GM21423 (cell line): ENCODE measurements around the gene FNBP1.

ENCODE experiments used
- ATAC-seq: cut with Tn5 transposase; IDR thresholded peaks from one replicate; pipeline ENCODE4 v1.9.1; 2021; ENCODE audit warnings: mild to moderate bottlenecking, moderate library complexity; ENCODE audit not compliant: unreplicated experiment

The FNBP1 gene

DNA sequence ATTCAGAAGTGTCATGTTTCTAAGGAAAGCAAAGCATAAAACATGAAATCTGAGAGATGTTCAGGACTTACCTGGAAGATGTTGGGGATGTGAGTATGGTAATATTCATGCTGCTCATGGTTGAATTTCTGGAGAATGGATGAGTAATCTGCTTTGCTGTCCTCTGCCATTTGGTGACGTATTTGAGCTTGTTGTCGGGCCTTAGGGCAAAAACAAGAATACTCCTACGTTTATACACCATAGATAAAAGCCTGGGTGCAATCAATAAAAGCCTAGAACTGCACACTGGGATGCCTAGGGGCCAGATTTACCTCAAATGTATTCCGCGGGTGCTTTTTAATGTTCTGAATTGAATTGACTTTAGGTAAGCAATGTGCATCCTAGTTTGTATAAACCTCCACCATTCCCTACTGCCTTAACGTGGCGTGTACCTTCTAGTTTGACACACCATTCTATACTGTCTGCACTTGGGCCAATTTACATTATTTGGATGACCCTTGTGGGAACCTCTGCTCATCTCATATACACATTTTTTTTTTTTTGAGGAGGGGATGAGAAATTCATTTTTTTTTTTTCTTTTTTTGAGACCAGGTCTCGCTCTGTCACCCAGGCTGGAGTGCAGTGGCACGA is 113.4 kb downstream of the FNBP1 start:
- no peak for ATAC-seq

DNA sequence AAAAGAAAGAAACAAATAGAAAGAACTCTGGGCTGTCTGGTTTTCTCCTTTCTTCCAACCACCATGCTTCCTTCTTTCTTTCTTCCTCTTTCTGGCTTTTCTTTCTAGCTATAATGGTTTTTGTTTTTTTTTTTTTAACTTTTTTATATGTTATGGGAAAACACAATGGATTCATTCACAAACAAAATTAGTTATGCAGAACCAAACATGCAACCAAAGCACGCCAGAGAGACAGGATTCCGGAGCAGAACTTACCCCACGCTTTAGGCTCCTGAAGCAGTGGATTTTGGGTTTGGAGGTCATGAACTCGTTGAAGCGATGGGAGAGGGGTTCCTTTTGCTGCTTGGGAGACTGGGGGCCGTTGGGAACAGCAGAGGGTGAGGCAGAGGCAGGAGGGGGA is 119.4 kb downstream of the FNBP1 start:
- no peak for ATAC-seq

DNA sequence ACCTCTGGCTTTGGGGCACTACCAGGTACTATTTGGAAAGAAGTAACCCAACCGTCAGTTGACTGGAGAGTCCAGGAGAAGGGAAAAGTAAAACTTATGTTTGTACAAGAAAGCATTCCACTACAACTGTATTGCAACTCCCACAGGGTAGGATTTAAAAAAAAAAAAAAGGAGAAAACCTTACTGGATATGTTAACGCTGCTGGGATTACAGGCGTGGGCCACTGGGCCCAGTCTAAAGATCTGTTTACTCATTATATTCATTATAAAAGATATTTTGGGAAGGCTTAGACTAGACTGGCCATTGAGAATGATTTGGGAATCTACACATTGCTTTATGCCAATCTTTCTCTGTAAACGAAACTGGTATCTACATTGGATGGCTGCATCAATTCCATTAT is 121.1 kb downstream of the FNBP1 start:
- no peak for ATAC-seq

DNA sequence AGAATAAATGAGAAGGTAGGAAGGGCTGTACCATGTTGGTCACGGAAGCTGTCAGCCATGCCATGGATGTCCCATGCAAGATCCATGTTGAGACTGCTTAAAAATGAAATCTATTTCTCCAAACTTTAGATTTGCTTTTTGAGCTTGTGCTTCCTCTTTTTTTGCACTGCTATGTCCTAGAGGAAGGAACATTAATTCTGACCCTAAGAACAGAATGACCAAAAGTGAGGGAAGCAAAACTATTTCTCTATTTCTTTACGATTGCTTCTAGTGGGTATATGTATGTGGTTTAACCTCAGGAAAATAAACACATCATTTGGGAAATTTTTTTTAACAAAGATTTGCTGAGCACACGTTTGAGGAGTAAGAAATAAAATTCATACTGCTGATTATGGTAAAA is 123.1 kb downstream of the FNBP1 start:
- ATAC-seq = no peak

DNA sequence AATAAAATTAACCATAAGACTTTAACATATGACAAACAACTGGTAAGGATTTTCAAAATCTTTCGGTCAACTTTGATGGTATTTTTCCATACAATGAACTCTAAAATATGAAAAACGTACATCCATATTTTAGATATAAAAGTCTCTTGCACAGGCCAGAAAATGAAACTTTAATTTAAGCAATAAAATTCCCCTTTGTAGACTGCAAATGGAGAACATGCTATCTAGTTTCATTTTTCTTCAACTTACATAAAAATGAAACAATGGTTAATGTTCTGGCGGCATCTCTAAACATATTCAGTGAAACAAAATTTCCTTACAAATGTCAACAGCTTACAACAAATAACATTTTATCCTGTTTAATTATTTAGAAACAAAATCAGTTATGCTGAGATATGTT is 123.7 kb downstream of the FNBP1 start:
- ATAC-seq = no peak

DNA sequence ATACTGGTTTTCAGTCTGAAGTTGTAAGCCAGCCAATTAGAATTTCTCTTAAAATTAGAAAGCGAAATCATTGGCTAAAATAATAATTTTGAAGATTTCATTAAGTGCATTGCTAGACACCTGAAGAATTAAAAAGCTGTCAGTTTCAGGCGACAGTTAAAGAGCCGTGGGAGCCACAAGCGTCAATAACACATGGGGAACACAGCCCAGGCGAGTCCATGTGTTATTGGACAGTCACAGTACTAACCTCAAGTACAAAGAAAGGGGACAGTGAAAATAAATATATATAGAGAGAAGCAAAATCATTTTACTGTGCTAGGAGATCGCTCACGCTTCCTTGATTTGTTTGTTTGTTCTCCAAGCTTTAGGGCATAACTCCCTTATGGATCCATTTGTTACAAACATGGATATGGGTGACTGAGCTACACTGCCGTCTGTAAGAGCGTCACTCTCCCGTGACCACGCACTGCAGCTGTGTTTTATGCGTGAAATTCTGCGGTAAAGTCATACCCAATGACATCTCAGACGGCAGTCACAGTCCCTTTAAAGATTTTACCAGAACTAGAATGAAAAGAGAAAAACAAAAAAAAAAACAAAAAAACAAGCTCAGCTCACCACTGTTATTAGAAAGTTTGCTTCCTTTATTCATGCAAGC is 124.6 kb downstream of the FNBP1 start:
- no peak for ATAC-seq

DNA sequence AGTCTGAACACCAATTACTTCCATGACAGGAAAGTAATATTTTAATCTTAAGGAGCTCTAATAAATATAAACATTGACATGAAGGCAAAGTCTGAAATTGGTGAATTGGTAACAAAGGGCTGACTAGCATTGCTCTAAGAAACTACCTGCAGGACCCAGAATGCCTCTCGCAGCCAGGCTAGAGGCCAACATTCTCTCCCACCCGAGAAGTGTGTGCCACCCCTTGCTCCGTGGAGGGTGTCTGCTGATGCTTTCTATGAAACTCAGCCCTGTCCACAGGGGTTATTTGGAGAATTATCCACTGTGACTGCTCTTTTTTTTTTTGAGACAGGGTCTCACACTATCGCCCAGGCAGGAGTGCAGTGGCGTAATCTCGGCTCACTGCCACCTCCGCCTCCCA is 126.3 kb downstream of the FNBP1 start:
- no peak for ATAC-seq

DNA sequence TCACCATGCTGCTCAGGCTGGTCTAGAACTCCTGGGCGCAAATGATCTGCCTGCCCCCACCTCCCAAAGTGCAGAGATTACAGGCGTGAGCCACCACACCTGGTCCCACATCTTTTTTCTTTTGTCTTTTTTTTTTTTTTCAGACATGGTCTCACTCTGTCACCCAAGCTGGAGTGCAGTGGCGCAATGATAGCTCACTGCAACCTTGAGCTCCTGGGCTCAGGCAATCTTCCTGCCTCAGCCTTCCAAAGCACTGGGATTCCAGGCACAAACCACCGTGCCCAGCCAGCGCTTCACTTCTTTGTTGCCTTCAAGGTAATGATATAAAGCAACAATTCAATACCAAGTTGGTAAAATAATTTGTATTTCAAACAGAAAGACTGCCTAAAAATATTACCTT is 128.9 kb downstream of the FNBP1 start:
- ATAC-seq = no peak

DNA sequence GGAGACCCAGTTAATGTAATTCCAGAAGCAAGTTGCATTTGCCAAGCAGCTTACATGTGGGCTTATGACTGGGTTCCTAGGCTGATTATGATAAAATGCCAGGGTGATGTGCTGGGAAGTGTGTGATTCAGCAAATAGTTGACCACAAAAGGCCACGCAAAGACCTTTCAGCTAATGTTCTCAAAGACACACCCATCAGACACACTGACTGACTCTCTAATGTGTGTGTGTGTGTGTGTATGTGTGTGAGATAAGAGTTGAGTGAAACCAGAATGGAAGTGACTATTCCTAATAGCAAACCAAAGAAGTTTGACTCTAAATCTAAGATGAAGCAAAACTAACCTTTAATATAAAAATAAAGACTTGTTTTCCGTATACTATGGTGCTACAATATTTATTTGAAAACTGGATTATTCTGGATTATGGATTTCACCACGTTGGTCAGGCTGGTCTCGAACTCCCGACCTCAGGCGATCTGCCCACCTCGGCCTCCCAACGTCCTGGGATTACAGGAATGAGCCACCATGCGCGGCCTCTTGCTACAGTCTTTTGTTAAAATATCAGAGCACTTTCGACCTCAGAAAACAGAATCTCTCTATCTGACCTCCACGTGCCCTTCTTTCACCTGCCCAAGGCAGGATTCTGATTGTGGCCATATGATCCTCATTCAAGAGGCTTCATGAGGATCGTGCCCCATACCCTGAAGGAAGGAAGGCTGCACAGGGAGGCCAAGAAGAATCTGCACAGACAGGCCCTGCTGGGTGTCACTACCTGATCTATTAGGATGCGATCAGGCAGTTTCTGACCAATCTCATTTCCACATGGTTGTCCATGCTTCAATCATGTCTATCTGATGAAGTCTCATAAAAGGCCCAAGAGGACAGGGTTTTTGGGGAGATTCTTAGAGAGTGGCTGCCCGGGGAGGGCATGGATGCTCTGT is 132.1 kb downstream of the FNBP1 start:
- no peak for ATAC-seq

DNA sequence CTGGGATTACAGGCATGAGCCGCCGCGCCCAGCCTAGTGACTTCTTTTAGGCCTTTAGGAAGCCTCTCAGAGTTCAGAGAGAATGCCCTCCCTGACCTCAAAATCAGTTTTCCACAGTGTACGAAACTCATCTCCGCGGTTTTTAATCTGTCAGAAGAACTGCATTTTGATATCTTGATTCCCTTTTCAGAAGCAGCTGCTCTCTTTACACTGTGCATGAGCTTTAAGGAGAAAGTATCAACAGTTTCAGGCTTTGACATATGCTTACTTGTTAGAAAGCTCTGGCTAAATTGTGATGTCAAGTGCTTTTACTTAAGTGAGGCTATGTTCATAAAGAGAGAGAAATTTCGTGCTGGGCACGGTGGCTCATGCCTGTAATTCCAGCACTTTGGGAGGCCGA is 133.1 kb downstream of the FNBP1 start:
- ATAC-seq = no peak

DNA sequence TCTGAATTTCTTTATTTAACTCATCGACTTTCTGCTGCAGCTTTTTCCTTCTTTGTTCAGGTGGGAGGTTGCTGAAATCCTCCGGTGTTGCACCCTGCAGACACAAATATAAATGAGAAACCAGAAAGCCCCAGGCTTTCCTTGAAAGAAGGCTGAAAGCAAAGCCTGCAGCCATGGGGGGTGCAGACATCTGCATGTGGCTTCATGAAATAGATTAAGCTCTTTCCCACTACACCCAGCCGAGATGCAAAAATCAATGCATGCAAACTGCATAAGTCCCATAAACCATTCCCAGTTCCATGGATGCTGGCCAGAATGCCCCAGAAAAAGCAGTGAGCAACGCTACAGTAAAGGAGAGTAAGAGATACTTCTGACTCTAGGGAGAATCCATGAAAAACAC is 134.1 kb downstream of the FNBP1 start:
- no peak for ATAC-seq

DNA sequence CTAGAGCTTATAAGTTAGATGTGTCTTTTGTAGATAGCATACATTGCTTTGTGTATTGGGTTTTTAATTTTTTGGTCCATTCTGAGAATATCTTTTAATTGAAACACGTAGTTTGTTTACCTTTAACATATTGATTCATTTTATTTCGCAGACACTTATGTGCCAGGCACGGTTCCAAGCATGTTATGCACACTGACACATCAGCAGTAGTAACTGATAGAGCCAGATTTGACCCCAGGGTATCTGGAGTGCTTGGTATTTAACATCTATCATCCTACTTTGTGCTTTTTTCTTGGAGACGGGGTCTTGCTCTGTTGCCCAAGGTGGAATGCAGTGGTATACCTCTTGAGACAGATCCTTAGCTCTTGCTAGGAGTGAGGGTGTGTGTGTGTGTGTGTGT is 135.8 kb downstream of the FNBP1 start:
- ATAC-seq = no peak

DNA sequence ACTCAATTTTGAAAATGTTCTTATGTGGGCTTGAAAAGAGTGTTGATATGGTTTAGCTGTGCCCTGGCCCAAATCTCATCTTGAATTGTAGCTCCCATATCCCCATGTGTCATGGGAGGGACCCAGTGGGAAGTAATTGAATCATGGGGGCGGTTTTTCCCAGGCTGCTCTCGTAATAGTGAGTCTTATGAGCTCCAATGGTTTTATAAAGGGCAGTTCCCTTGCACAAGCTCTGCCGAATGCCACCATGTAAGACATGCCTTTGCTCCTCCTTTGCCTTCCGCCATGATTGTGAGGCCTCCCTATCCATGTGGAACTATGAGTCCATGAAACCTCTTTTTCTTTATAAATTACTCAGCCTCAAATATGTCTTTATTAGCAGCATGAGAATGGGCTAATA is 136.7 kb downstream of the FNBP1 start:
- no peak for ATAC-seq

DNA sequence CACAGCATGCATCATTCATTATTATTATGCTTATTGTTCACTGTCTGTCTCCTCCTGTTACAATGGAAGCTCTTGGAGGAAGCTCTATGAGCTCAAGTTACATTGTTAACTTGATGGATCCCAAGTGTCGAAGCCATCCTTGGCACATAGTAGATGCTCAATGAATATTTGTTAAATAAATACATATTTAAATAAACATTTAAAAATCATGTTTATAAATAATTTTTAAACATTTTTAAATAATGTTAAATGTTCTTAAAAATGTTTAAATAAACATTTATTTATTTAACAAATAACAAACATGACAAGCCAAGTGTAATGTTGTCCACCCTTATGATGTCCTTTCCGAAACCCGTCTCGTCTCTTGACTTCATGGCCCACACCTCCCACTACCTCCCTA is 138.3 kb downstream of the FNBP1 start:
- no peak for ATAC-seq

DNA sequence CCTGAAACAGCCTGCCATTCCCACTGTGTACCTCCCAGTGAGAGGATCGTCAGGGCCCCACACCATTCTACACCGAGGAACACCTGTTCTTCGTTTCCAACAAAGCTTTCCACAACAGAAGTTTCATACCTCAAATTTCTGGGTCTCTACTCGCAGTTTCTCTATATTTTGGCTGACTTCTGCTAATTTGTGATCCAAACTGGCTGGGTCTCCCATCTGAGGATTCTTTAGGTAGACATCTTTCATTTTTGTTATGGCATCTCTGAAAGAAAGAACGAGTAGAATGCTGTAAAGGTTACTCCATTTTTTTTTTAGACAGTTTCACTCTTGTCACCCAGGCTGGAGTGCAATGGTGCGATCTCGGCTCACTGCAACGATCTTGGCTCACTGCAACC is 140.3 kb downstream of the FNBP1 start:
- no peak for ATAC-seq

DNA sequence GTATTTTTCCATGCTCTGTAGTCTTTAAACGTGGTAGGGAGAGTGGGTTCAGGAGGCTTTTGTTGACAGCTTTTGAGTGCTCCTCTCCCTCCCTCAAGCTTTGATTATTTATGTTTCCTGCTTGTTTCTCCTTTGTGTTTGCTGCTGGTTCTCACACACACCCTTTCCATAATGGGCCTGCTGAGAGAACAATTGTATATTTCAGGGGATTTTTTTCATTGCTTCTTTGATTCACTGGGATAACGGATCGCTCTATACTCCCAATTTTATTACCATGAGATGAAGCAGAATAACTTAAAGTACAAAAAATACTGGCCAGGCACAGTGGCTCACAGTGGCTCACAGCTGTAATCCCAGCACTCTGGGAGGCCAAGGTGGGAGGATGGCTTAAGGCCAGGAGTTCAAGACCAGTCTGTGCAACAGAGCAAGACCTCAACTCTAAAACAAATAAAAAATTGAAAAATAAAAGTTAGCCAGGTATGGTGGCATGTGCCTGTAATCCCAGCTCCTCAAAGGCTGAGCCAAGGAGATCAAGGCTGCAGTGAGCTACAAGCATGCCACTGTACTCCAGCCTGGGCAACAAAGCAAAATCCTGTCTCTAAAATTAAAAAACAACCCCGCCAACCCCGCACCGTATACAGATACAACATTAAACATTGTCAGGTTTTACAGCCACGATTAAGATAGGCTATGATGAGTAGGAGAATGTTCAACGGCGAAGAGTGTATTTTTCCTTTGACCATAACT is 140.8 kb downstream of the FNBP1 start:
- ATAC-seq = no peak

DNA sequence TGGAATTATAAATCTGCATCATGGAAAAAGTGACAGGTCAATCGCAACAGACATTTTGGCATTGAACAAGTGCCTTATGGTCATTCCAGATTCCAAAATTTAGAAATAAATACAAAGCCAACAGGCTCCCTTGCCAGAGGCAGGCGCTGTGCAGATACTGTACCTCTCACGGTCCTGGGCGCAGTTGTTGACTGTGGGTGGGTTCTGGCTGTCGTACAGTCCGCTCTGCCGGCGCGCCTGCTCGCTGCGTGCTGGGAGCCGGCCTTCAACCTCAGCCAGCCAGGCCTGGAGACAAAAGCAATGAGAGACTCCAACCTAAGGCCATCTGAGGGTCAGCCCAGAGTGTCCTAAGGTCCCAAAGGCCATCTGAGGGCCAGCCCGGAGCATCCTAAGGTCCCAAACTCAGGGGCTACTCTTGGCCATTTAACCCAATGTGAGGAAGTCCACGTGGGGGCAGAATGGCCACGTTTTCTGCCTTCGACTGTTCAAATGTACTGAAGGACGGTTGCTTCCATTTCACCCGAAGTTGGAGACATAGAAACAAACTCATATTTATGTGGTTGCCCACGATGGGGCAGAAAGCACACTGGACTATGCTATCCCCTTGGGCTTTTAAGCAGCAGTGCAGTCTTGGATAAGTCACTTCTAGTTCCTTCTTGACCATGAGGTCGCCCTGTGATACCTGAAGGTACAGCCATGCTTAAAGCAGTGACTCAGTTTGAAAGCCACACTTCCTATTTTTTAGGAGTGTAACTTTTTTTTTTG is 142.5 kb downstream of the FNBP1 start:
- peak; percentile 89 for ATAC-seq

DNA sequence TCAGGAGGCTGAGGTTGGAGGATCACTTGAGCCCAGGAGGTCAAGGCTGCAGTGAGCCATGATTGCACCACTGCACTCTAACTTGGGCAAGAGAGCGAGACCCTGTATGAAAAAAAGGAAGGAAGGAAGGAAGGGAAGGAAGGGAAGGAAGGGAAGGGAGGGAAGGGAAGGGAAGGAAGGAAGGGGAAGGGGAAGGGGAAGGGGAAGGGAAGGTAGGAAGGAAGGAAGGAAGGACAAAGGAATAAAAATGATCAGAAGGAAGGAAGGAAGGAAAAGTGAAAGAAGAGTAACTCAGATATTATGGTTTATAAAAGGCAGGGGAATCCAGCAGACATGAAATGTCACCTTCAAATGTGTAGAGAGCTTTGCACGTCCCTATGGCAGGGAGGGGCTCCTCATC is 143.4 kb downstream of the FNBP1 start:
- ATAC-seq = no peak

DNA sequence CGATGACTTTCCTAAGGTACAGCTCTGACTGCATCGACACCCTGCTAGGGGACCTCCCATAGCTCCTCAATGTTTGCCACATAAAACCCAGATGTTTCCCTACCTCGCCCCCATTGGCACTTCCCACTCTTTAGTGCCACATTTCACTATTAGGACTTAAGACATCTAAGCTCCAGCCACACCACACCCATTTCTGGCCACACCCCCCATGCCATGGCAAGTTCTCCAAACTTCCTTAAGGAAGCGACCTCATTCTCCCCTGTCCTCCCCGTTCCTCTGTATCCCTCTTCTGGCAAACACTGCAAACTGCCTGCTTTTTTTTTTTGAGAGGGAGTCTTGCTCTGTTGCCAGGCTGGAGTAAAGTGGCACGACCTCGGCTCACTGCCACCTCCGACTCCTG is 144.8 kb downstream of the FNBP1 start:
- no peak for ATAC-seq

DNA sequence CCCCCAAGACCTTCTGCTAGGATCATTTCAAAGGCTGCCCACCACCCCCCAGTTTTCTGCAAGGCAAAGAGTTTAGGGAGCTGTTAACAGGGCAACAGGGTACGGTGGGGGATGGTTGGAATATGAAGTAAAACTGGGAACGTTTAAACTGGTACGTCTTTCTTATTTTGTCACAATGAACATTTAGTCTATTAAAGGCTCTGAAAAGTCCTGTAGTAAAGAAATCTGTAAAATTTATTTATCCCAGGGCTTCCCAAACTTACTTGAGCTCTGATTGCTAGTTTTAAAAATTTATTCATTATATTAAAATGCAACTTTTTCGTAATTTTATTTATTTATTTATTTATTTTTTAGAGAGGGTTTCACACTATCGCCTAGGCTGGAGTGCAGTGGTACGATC is 145.7 kb downstream of the FNBP1 start:
- ATAC-seq = no peak
